ENCODE data around the gene SLC45A1. TPM values are rescaled to one million over a fixed set of nuclear protein-coding genes. Genes with fewer than 3 reads are reported as not detected.

The SLC45A1 gene
- total RNA-seq, 2 experiments from 2014 or later = 0.88 to 0.98 TPM

DNA sequence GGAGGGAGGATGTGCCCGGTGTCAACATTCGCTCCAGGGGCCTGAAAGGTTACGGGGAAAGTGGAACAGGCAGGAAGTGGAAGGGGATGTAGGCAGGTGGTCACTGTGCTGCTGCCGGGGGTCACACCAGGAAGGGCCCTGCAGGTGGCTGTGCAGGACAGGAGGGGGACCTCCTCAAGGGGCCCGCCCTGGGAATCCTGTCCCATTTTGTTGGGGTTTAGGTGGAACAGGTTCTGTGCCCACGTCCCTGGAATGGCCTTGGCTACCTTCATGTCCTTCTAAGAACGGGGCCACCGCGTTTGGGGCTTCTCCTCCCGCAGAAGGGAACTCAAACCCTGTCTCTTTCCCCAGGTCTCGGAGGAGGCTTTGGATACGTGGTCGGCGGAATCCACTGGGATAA lies 11.9 kb downstream of the SLC45A1 start:
- ChIA-PET POLR2A (no interaction called here), CTCF (no interaction called here)
- Mint-ChIP-seq H3K36me3 (ENCODE audit: low read depth) (no peaks in the 10 kb centered on the region), H3K9me3 (no peaks in the 10 kb centered on the region), H3K27ac (no peak overlapping the region), H3K4me1 (ENCODE audit: low read depth) (no peaks in the 10 kb centered on the region), H3K27me3 (no peaks in the 10 kb centered on the region), H3K4me3 (no peak overlapping the region)
- Histone ChIP-seq H3K36me3 (ENCODE audit: insufficient read depth, low read length) (no peaks in the 10 kb centered on the region), H3K4me1 (ENCODE audit: insufficient read depth, low read length) (no peaks in the 10 kb centered on the region), H3K9me3 (ENCODE audit: control insufficient read depth in 1 of 2, insufficient read depth in 1 of 2, low read length in 2 of 2) (peaks cover 0 to 4% of the 10 kb centered on the region in 2 experiments), H3K4me3 (ENCODE audit: low read length) (no peak overlapping the region), H3K27me3 (ENCODE audit: control insufficient read depth in 1 of 2, insufficient read depth in 2 of 2, low read length in 2 of 2) (no peaks in the 10 kb centered on the region), H3K27ac (ENCODE audit: low read depth in 1 of 2, low read length in 2 of 2) (no peak overlapping the region)
- ATAC-seq (ENCODE audit: poor library complexity) (no peak), DNase-seq (no peak)
- intact Hi-C loops (cut with DNase I, micrococcal nuclease) = no loop called here
- TF ChIP-seq, protein P1, sequence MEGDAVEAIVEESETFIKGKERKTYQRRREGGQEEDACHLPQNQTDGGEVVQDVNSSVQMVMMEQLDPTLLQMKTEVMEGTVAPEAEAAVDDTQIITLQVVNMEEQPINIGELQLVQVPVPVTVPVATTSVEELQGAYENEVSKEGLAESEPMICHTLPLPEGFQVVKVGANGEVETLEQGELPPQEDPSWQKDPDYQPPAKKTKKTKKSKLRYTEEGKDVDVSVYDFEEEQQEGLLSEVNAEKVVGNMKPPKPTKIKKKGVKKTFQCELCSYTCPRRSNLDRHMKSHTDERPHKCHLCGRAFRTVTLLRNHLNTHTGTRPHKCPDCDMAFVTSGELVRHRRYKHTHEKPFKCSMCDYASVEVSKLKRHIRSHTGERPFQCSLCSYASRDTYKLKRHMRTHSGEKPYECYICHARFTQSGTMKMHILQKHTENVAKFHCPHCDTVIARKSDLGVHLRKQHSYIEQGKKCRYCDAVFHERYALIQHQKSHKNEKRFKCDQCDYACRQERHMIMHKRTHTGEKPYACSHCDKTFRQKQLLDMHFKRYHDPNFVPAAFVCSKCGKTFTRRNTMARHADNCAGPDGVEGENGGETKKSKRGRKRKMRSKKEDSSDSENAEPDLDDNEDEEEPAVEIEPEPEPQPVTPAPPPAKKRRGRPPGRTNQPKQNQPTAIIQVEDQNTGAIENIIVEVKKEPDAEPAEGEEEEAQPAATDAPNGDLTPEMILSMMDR (IDR thresholded peaks at IDR 0.05) = no peak

DNA sequence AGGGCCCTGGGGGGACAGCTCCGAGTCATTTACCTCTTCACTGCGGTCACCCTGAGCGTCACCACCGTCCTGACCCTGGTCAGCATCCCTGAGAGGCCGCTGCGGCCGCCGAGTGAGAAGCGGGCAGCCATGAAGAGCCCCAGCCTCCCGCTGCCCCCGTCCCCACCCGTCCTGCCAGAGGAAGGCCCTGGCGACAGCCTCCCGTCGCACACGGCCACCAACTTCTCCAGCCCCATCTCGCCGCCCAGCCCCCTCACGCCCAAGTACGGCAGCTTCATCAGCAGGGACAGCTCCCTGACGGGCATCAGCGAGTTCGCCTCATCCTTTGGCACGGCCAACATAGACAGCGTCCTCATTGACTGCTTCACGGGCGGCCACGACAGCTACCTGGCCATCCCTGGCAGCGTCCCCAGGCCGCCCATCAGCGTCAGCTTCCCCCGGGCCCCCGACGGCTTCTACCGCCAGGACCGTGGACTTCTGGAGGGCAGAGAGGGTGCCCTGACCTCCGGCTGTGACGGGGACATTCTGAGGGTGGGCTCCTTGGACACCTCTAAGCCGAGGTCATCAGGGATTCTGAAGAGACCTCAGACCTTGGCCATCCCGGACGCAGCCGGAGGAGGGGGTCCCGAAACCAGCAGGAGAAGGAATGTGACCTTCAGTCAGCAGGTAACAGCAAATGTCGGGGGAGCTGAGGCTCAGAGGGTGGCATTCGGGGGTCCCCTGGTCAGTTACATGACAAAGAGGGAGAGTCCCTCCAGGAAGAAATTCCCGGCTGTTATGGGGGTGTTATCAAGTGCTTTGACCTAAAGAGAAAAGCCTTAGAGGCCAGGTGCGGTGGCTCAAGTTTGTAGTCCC lies 12.6 kb downstream of the SLC45A1 start:
- peaks cover 0 to 7% of the 10 kb centered on the region in 2 experiments for H3K9me3 ChIP-seq (ENCODE audit: control insufficient read depth in 1 of 2, insufficient read depth in 1 of 2, low read length in 2 of 2)
- CTCF ChIA-PET = interaction anchor here (0.6 kb wide), 1 partner anchor 10 kb away, joined by 3 read pairs; no protein-coding TSS in a partner anchor

DNA sequence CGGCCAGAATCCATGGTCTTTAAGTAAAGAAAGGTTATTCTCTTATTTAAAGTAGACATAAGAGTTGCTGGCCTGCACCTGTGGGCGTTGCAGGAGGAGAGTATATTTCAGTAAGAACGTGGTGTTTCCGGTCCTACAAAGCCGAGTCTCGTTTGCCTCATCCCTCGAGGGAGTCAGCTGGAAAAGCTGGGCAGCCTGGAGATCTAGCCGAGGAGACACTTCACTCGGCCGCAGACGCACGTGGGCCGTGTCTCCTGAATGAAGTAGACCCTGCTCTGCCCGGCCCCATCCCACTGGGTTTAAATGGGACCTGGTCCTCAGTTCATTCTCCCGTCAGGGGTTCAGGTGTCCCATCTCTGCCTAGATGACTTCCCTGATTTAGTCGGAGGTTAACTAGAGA lies 14.9 kb downstream of the SLC45A1 start:
- H3K27me3 Mint-ChIP-seq = no peaks in the 10 kb centered on the region
- H3K4me1 ChIP-seq (ENCODE audit: insufficient read depth, low read length) = no peaks in the 10 kb centered on the region
- intact Hi-C loops (cut with DNase I, micrococcal nuclease) = no loop called here

More for the DNA sequence above, 12.6 kb downstream of the SLC45A1 start:
- Mint-ChIP-seq H3K27me3 (no peaks in the 10 kb centered on the region), H3K4me3 (no peak overlapping the region), H3K36me3 (ENCODE audit: low read depth) (no peaks in the 10 kb centered on the region), H3K27ac (no peak overlapping the region), H3K4me1 (ENCODE audit: low read depth) (no peaks in the 10 kb centered on the region), H3K9me3 (no peaks in the 10 kb centered on the region)
- Histone ChIP-seq H3K4me1 (ENCODE audit: insufficient read depth, low read length) (no peaks in the 10 kb centered on the region), H3K27me3 (ENCODE audit: control insufficient read depth in 1 of 2, insufficient read depth in 2 of 2, low read length in 2 of 2) (no peaks in the 10 kb centered on the region), H3K4me3 (ENCODE audit: low read length) (no peak overlapping the region), H3K27ac (ENCODE audit: low read depth in 1 of 2, low read length in 2 of 2) (no peak overlapping the region), H3K36me3 (ENCODE audit: insufficient read depth, low read length) (no peaks in the 10 kb centered on the region)
- intact Hi-C loops (cut with DNase I, micrococcal nuclease) = no loop called here
- DNase-seq (no peak), ATAC-seq (ENCODE audit: poor library complexity) (no peak)
- TF ChIP-seq, protein P1 (IDR thresholded peaks at IDR 0.05) = no peak
- POLR2A ChIA-PET = no interaction called here

More for the DNA sequence above, 14.9 kb downstream of the SLC45A1 start:
- no peak overlapping the region for H3K4me3 Mint-ChIP-seq
- TF ChIP-seq, protein P1 (IDR thresholded peaks at IDR 0.05) = no peak
- CTCF ChIA-PET = no interaction called here
- no peaks in the 10 kb centered on the region for H3K9me3 Mint-ChIP-seq
- Histone ChIP-seq H3K27me3 (ENCODE audit: control insufficient read depth in 1 of 2, insufficient read depth in 2 of 2, low read length in 2 of 2) (no peaks in the 10 kb centered on the region), H3K36me3 (ENCODE audit: insufficient read depth, low read length) (no peaks in the 10 kb centered on the region), H3K4me3 (ENCODE audit: low read length) (no peak overlapping the region), H3K27ac (ENCODE audit: low read depth in 1 of 2, low read length in 2 of 2) (no peak overlapping the region), H3K9me3 (ENCODE audit: control insufficient read depth in 1 of 2, insufficient read depth in 1 of 2, low read length in 2 of 2) (peaks cover 0 to 8% of the 10 kb centered on the region in 2 experiments)
- DNase-seq (no peak), ATAC-seq (ENCODE audit: poor library complexity) (no peak)
- no peaks in the 10 kb centered on the region for H3K4me1 Mint-ChIP-seq (ENCODE audit: low read depth)
- H3K27ac Mint-ChIP-seq = no peak overlapping the region
- H3K36me3 Mint-ChIP-seq (ENCODE audit: low read depth) = peaks cover 10% of the 10 kb centered on the region
- POLR2A ChIA-PET = no interaction called here
